Transverse colon (tissue), 3 donors: ENCODE measurements around the gene PHF10.

Experiments used
- EP300 ChIP-seq: sonication (generic); formaldehyde crosslinking; IDR thresholded peaks from one replicate; pipeline ENCODE4 v1.6.1; 2017; ENCODE audit warnings: antibody characterized with exemption, low read depth
- POLR2A ChIP-seq: fragments of 450-650 bp; IDR thresholded peaks from one replicate; pipeline ENCODE4 v1.6.1; 2016; ENCODE audit warnings: antibody characterized with exemption, mild to moderate bottlenecking, moderate library complexity
- TF ChIP-seq, protein P1 (sequence below), 5 experiments: fragments of 200-600 bp in 3 of 5; fragments of 450-650 bp in 2 of 5; sonication (generic) in 3 of 5; IDR thresholded peaks; 1 replicate in 2 of 5; 2 replicates in 3 of 5; pipeline ENCODE4 v1.5.1; 2016 to 2017; ENCODE audit warnings: antibody characterized with exemption in 5 of 5, inconsistent platforms in 3 of 5, mild to moderate bottlenecking in 2 of 5, moderate library complexity in 1 of 5

GRCh38 chr6:169746556-169746955, 22.3 kb upstream of the PHF10 start:
- TF ChIP-seq POLR2A (no peak), EP300 (no peak)
- TF ChIP-seq, protein P1, sequence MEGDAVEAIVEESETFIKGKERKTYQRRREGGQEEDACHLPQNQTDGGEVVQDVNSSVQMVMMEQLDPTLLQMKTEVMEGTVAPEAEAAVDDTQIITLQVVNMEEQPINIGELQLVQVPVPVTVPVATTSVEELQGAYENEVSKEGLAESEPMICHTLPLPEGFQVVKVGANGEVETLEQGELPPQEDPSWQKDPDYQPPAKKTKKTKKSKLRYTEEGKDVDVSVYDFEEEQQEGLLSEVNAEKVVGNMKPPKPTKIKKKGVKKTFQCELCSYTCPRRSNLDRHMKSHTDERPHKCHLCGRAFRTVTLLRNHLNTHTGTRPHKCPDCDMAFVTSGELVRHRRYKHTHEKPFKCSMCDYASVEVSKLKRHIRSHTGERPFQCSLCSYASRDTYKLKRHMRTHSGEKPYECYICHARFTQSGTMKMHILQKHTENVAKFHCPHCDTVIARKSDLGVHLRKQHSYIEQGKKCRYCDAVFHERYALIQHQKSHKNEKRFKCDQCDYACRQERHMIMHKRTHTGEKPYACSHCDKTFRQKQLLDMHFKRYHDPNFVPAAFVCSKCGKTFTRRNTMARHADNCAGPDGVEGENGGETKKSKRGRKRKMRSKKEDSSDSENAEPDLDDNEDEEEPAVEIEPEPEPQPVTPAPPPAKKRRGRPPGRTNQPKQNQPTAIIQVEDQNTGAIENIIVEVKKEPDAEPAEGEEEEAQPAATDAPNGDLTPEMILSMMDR (IDR thresholded peaks at IDR 0.05): no peak
